IPS-NIHi11 (cell line): ENCODE data around the gene DDTL.
A peak's percentile ranks its signal among the peaks of the same experiment; 100 is the strongest.
"Not testable (repeated sequence)": the region's sequence is repeated elsewhere in the genome, so short reads cannot be mapped to it uniquely, and the experiment has no call there.

ENCODE experiments used
- DNase-seq: peaks from one replicate; pipeline ENCODE4 v3.0.0; 2012; ENCODE audit warnings: mixed read lengths, low spot score

The DDTL gene

GRCh38 chr22:23966568-23966967 is at the start of gene DDTL:
Gene DDTL, plus strand, starts transcription at chr22:23966888. Its CDS starts 27 bp downstream, at chr22:23966915.
- DNase-seq = not testable (repeated sequence)

- DNase-seq = not testable (repeated sequence)
Observed at GRCh38 chr22:23920267-23920611, 46.4 kb upstream of the DDTL start.

DNA sequence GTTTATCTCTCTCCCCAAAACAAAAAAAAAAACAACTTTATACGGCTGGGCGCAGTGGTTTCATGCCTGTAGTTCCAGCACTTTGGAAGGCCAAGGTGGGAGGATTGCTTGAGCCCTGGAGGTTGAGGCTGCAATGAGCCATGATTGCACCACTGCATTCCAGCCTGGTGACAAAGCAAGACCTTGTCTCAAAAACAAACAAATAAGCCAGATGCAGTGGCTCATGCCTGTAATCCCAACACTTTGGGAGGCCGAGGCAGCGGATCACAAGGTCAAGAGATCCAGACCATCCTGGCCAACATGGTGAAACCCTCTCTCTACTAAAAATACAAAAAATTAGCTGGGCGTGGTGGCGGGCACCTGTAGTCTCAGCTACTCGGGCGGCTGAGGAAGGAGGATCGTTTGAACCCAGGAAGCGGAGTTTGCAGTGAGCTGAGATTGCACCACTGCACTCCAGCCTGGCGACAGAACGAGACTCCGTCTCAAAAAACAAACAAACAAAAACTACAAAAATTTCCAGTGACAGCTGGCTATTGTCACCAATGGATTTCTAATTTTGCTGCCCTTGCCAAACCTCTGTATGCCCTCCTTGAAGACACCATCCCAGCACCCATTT is 45.0 kb upstream of the DDTL start:
- not testable (repeated sequence) for DNase-seq

DNA sequence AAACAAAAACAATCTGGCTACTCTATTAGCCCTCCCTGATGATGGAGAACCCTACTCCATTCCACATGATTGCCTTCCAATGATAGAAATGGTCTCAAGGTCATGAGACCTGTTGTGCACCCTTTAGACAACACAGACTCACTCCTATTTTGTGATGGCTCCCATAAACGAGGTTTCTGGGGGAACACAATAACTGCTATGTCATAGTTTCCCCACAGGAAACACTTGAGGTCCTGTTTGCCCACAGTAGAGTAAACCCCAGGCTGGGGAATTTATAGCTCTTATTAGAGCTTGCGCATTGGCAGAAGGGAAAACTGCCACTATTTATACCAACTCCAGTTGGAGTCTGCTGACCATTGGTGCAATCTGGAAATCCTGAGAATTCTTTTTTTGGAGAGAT is 43.8 kb upstream of the DDTL start:
- DNase-seq = no peak

- DNase-seq = no peak
Observed at GRCh38 chr22:23925020-23925606, 41.6 kb upstream of the DDTL start.

- DNase-seq = no peak
Observed at GRCh38 chr22:23926561-23926960, 40.1 kb upstream of the DDTL start.

- DNase-seq = no peak
Observed at GRCh38 chr22:23938328-23939016, 28.2 kb upstream of the DDTL start.

- no peak for DNase-seq
Observed at GRCh38 chr22:23939017-23939357, 27.7 kb upstream of the DDTL start.

DNA sequence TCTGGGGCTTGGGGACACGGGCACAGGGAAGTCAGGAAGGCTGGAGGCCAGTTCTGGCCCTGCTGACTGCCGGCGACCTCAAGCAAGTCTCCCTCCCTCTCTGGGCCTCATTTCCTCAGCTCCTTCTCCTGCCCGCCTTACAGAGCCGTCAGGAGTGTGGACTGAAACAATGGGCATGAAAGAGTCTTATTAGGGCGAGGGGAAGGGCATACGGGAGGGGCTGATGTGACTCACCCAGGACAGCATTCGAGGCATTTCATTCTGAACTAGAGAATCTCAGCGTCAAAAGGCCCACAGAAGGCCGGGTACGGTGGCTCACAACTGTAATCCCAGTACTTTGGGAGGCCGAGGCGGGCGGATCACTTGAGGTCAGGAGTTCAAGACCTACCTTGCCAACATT is 26.5 kb upstream of the DDTL start:
- DNase-seq = not testable (repeated sequence)

DNA sequence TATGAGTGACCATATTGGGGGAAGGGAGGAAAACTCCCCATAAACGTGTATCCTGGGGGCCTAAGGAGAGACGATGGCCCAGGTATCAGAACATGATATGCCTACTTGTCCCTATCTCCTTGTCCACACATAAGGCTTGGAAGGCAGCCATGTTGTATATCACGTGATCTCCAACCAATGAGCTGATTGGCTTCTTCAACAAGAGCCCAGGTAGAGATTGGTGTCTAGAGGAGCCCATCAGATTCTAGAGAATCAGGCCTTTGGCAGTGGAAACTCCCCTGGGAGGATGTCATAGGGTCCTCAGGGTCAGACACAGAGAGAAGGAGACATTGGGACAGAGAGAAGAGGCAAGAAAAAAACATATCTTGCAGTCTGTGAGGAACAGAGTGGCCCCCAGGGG is 19.3 kb upstream of the DDTL start:
- not testable (repeated sequence) for DNase-seq

- not testable (repeated sequence) for DNase-seq
Observed at GRCh38 chr22:23949764-23950163, 16.9 kb upstream of the DDTL start.

DNA sequence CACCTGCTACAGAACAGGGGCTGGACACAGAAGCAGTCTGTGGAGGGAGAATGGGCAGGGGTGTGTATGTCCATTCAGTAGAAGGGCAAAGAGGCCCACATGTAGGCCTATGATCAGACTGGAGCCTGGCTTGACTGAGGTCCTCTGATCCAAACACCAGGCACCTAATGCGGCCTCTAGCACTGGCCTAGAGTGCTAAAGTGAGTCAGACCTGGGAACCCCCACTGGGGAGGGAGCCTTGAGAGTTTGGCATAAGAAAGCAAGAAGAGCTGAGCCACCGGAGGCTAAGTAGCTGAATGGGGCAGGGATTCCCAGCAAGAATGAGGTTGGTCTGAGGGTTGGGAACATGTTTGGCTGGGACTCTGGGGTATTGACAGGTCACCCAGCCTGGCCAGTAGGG is 15.3 kb upstream of the DDTL start:
- DNase-seq = not testable (repeated sequence)

GRCh38 chr22:23952794-23953405 is 13.8 kb upstream of the DDTL start:
- DNase-seq = not testable (repeated sequence)

- not testable (repeated sequence) for DNase-seq
Observed at GRCh38 chr22:23953485-23953884, 13.2 kb upstream of the DDTL start.

DNA sequence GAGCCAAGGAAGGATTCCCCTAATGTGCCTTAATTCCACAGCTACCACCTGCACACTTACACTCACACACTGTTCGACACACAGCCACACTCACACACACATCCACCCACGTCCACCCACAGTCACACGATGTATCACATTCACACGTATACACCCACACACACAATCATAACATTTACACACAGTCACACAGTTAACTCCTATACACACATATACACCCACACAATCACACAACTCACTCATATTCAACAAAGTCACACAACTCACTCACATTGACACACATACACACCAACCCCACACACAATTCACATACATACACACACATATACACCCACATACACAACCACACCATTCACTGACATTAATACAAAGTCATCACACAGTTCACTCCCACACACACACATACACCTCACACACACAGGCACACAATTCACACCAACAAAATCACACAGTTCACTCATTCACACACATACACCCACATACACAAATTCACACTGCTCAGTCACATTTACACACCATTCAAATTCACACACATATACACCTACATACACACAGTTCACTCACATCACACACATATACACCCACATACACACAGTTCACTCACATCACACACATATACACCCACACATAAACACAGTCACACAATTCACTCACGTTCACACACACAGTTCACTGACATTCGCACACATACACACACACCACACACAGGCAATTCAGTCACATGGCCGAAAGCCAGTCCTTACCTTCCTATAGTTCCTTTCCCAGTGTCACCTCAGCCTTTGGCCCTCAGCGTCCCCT is 12.3 kb upstream of the DDTL start:
- DNase-seq = not testable (repeated sequence)

DNA sequence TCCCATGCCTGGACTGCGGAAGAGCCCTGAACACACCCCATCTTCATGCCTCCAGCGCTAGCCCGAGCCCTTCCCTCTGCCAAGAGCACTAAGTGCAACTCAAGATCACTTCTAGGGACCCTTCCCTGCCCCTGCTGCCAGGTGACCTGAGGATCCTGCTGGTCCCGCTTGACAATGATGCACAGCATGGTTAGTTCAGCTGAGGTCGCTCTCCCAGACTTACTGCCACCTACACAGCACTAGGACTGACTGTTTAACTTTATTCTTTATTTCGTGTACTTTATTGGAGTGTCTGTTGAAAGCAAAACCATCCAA is 11.7 kb upstream of the DDTL start:
- not testable (repeated sequence) for DNase-seq

- not testable (repeated sequence) for DNase-seq
Observed at GRCh38 chr22:23955886-23956285, 10.8 kb upstream of the DDTL start.

DNA sequence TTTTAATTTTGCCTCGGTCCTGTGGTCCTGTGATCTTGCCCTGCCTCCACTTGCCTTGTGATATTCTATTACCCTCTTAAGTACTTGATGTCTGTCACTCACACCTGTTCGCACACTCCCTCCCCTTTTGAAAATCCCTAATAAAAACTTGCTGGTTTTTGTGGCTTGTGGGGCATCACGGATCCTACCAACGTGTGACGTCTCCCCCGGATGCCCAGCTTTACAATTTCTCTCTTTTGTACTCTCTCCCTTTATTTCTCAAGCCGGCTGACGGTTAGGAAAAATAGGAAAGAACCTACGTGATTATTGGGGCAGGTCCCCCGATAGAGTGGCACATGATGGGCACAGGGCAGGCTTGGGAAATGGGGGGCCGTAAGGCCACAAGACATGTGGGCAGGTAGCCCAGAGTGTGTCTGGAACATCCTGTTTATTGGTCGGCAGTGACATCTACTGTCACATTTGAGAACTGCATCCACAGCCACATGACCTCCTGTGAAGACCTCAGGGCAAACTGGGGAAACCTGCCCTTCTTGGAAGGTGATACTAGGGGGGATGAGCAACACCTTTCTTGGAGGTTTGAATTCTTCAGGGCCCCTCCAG is 10.3 kb upstream of the DDTL start:
- DNase-seq = peak; percentile 58

- DNase-seq = not testable (repeated sequence)
Observed at GRCh38 chr22:23961084-23961771, 5.5 kb upstream of the DDTL start, which contains the start of gene GSTT2B. Gene GSTT2B, minus strand, starts transcription at chr22:23961195. Its CDS starts 64 bp downstream, at chr22:23961131.

GRCh38 chr22:23966094-23966493 is 594 bp upstream of the DDTL start:
- not testable (repeated sequence) for DNase-seq

DNA sequence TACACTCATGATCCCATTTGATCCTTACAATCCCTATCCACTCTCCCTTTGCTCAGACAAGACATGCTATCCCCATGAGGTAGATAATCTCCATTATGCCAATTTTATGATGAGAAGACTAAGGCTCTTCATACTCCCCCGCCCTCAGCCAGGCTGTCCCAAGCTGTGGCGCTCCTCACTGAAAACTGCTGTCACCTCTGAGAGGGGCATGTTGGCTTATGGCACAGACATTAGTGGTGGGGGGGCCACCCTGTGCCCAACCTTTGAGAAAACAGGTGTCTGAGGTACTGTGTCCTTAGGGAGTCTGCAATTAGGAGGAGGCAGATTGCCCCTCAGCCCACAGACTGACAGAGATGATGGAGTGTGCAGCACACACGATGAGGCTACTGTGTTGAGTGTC is 2.4 kb downstream of the DDTL start:
- DNase-seq = no peak
